Fibroblast of lung (primary cell): ENCODE data around the gene AFP. TPM values are rescaled to one million over a fixed set of nuclear protein-coding genes. Genes with fewer than 3 reads are reported as not detected.

Experiments used
- DNase-seq, 2 donors: peaks; one replicate each; pipeline versions ENCODE4 v3.0.0 to v3.0.0-alpha.2; 2010; ENCODE audit warnings: low read depth in 2 of 2
- H2AFZ ChIP-seq: 2 replicates; pipeline ENCODE4 v1.5.1; 2012; ENCODE audit warnings: low read length, control low read depth, inconsistent platforms
- H3K27ac ChIP-seq: 2 replicates; pipeline ENCODE4 v1.5.1; 2011; ENCODE audit warnings: low read length, control low read depth; ENCODE audit not compliant: insufficient read depth
- H3K27me3 ChIP-seq: 2 replicates; pipeline ENCODE4 v1.5.1; 2011; ENCODE audit warnings: mild to moderate bottlenecking, low read length; ENCODE audit not compliant: control insufficient read depth, insufficient read depth
- H3K36me3 ChIP-seq: 2 replicates; pipeline ENCODE4 v1.5.1; 2011; ENCODE audit warnings: low read length; ENCODE audit not compliant: control insufficient read depth, insufficient read depth
- H3K4me1 ChIP-seq: 2 replicates; pipeline ENCODE4 v1.5.1; 2011; ENCODE audit warnings: low read length; ENCODE audit not compliant: control insufficient read depth, insufficient read depth; ENCODE audit errors: extremely low read depth
- H3K4me2 ChIP-seq: 2 replicates; pipeline ENCODE4 v1.5.1; 2011; ENCODE audit warnings: low read length, control low read depth; ENCODE audit not compliant: insufficient read depth; ENCODE audit errors: extremely low read depth
- H3K4me3 ChIP-seq, 4 experiments: fragments of 200-600 bp in 1 of 4; sonication (generic) in 1 of 4; replicated peaks in 1 of 4; 2 replicates each; pipeline ENCODE4 v1.5.1; 2011 to 2016; ENCODE audit warnings: low read length in 4 of 4, low read depth in 3 of 4, mild to moderate bottlenecking in 3 of 4, control low read depth in 2 of 4, inconsistent platforms in 1 of 4, mixed read lengths in 1 of 4; ENCODE audit not compliant: insufficient read depth in 1 of 4; ENCODE audit errors: control extremely low read depth in 1 of 4
- H3K79me2 ChIP-seq: 2 replicates; pipeline ENCODE4 v1.5.1; 2012; ENCODE audit warnings: mild to moderate bottlenecking, low read length, inconsistent platforms; ENCODE audit not compliant: control insufficient read depth, insufficient read depth
- H3K9ac ChIP-seq: 2 replicates; pipeline ENCODE4 v1.5.1; 2011; ENCODE audit warnings: mild to moderate bottlenecking, low read length, control low read depth; ENCODE audit not compliant: insufficient read depth
- H3K9me3 ChIP-seq: 2 replicates; pipeline ENCODE4 v1.5.1; 2012; ENCODE audit warnings: low read depth, low read length; ENCODE audit not compliant: control insufficient read depth, insufficient read depth
- H4K20me1 ChIP-seq: 2 replicates; pipeline ENCODE4 v1.5.1; 2011; ENCODE audit warnings: low read length; ENCODE audit not compliant: control insufficient read depth, insufficient read depth; ENCODE audit errors: extremely low read depth
- CTCF ChIP-seq, 2 donors: IDR thresholded peaks in 1 of 2; conservative IDR thresholded peaks in 1 of 2; 1 replicate in 1 of 2; 2 replicates in 1 of 2; pipeline ENCODE4 v1.5.1; 2011 to 2012; ENCODE audit warnings: low read length in 2 of 2, control low read depth in 1 of 2, inconsistent platforms in 1 of 2, low read depth in 1 of 2, mild to moderate bottlenecking in 1 of 2
- EZH2 ChIP-seq: IDR thresholded peaks from 2 replicates; pipeline ENCODE4 v1.5.1; 2012; ENCODE audit warnings: low read length, control low read depth, mild to moderate bottlenecking; ENCODE audit errors: missing control alignments
- polyA plus RNA-seq, 2 donors: library from polyadenylated mRNA; depleted of rRNA in 1 of 2; stranded (reverse) in 1 of 2; unstranded in 1 of 2; fragments of >200 nt; gene quantifications; 2 replicates each; pipeline ENCODE4 v1.2.1, GENCODE V29; 2011 to 2012; ENCODE audit warnings: missing spikeins in 1 of 2
- total RNA-seq: library from RNA; depleted of rRNA; stranded (reverse); fragments of >200 nt; gene quantifications from 2 replicates; pipeline ENCODE4 v1.2.1, GENCODE V29; 2014

AFP gene
- total and polyA plus RNA-seq, 2 donors (not counting 1 experiment from before 2014, with no cell fraction given) = 0.35 to 0.83 TPM

DNA sequence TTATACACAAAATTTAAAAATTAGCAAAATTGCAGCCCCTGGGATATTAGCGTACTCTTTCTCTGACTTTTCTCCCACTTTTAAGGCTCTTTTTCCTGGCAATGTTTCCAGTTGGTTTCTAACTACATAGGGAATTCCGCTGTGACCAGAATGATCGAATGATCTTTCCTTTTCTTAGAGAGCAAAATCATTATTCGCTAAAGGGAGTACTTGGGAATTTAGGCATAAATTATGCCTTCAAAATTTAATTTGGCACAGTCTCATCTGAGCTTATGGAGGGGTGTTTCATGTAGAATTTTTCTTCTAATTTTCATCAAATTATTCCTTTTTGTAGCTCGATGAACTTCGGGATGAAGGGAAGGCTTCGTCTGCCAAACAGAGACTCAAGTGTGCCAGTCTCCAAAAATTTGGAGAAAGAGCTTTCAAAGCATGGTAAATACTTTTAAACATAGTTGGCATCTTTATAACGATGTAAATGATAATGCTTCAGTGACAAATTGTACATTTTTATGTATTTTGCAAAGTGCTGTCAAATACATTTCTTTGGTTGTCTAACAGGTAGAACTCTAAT is 26.0 kb upstream of the AFP start:
- Histone ChIP-seq H3K9ac (no peak overlapping the region), H3K27me3 (no peaks in the 10 kb centered on the region), H4K20me1 (no peaks in the 10 kb centered on the region), H3K4me2 (no peak overlapping the region), H3K9me3 (no peaks in the 10 kb centered on the region), H3K36me3 (no peaks in the 10 kb centered on the region), H3K4me3 (no peak overlapping the region), H3K4me1 (no peaks in the 10 kb centered on the region), H3K27ac (no peak overlapping the region), H3K79me2 (no peaks in the 10 kb centered on the region), H2AFZ (no peak overlapping the region)
- TF ChIP-seq CTCF (conservative IDR thresholded peaks at IDR 0.05 in 1 of 2, IDR thresholded peaks at IDR 0.05 in 1 of 2; ENCODE audit: low read depth in 1 of 2, low read length in 2 of 2) (no peak), EZH2 (no peak)
- no peak for DNase-seq

GRCh38 chr4:73410916-73411730 is 24.9 kb upstream of the AFP start:
- Histone ChIP-seq H3K4me3 (no peak overlapping the region), H3K4me2 (no peak overlapping the region), H3K4me1 (no peaks in the 10 kb centered on the region), H3K27me3 (no peaks in the 10 kb centered on the region), H3K9ac (no peak overlapping the region), H2AFZ (no peak overlapping the region), H4K20me1 (no peaks in the 10 kb centered on the region), H3K36me3 (no peaks in the 10 kb centered on the region), H3K79me2 (no peaks in the 10 kb centered on the region), H3K9me3 (no peaks in the 10 kb centered on the region), H3K27ac (no peak overlapping the region)
- no peak for TF ChIP-seq CTCF (conservative IDR thresholded peaks at IDR 0.05 in 1 of 2, IDR thresholded peaks at IDR 0.05 in 1 of 2; ENCODE audit: low read depth in 1 of 2, low read length in 2 of 2)
- no peak for TF ChIP-seq EZH2
- no peak for DNase-seq

DNA sequence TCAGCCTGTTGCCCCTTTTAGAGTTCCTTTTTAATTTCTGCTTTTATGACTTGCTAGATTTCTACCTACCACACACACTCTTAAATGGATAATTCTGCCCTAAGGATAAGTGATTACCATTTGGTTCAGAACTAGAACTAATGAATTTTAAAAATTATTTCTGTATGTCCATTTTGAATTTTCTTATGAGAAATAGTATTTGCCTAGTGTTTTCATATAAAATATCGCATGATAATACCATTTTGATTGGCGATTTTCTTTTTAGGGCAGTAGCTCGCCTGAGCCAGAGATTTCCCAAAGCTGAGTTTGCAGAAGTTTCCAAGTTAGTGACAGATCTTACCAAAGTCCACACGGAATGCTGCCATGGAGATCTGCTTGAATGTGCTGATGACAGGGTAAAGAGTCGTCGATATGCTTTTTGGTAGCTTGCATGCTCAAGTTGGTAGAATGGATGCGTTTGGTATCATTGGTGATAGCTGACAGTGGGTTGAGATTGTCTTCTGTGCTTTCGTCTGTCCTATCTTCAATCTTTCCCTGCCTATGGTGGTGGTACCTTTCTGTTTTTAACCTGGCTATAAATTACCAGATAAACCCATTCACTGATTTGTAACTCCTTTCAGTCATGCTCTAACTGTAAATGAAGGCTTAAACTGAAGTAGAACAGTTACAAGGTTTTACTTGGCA is 24.1 kb upstream of the AFP start:
- Histone ChIP-seq H3K79me2 (no peaks in the 10 kb centered on the region), H4K20me1 (no peaks in the 10 kb centered on the region), H3K4me2 (no peak overlapping the region), H3K27ac (no peak overlapping the region), H3K27me3 (no peaks in the 10 kb centered on the region), H2AFZ (no peak overlapping the region), H3K36me3 (no peaks in the 10 kb centered on the region), H3K4me3 (no peak overlapping the region), H3K4me1 (no peaks in the 10 kb centered on the region), H3K9ac (no peak overlapping the region), H3K9me3 (no peaks in the 10 kb centered on the region)
- no peak for DNase-seq
- TF ChIP-seq CTCF (conservative IDR thresholded peaks at IDR 0.05 in 1 of 2, IDR thresholded peaks at IDR 0.05 in 1 of 2; ENCODE audit: low read depth in 1 of 2, low read length in 2 of 2) = no peak
- TF ChIP-seq EZH2 = no peak
